Mesenchymal stem cell (in vitro differentiated cells and primary cell): ENCODE data around the gene DCBLD1.

ENCODE experiments used
- DNase-seq: peaks from one replicate; pipeline ENCODE4 v3.0.0-alpha.2; 2013
- H2AFZ ChIP-seq: one replicate; pipeline ENCODE4 v1.6.1; 2013; ENCODE audit warnings: low read depth, mild to moderate bottlenecking, control low read depth, inconsistent platforms, low read length, moderate library complexity
- H2AK5ac ChIP-seq: 2 replicates; pipeline ENCODE4 v1.6.1; 2013; ENCODE audit warnings: low read length, moderate library complexity, mild to moderate bottlenecking, inconsistent platforms; ENCODE audit not compliant: severe bottlenecking
- H2BK120ac ChIP-seq: one replicate; pipeline ENCODE4 v1.6.1; 2013; ENCODE audit warnings: low read depth, mild to moderate bottlenecking, inconsistent platforms, low read length, moderate library complexity
- H2BK12ac ChIP-seq, 2 experiments: one replicate each; pipeline ENCODE4 v1.6.1; 2013; ENCODE audit warnings: inconsistent platforms in 2 of 2, low read length in 2 of 2, mild to moderate bottlenecking in 2 of 2, moderate library complexity in 2 of 2, control low read depth in 1 of 2
- H2BK15ac ChIP-seq: one replicate; pipeline ENCODE4 v1.6.1; 2013; ENCODE audit warnings: mild to moderate bottlenecking, low read depth, inconsistent platforms; ENCODE audit not compliant: poor library complexity, severe bottlenecking
- H2BK5ac ChIP-seq: 2 replicates; pipeline ENCODE4 v1.6.1; 2013; ENCODE audit warnings: low read depth, mild to moderate bottlenecking, low read length, control low read depth, inconsistent platforms; ENCODE audit not compliant: poor library complexity, severe bottlenecking
- H3K14ac ChIP-seq, 2 experiments: one replicate each; pipeline ENCODE4 v1.6.1; 2013; ENCODE audit warnings: inconsistent platforms in 2 of 2, low read length in 2 of 2, control low read depth in 1 of 2, mild to moderate bottlenecking in 1 of 2, moderate library complexity in 1 of 2
- H3K18ac ChIP-seq, 2 experiments: one replicate each; pipeline ENCODE4 v1.6.1; 2013; ENCODE audit warnings: inconsistent platforms in 2 of 2, low read length in 2 of 2, control low read depth in 1 of 2, low read depth in 1 of 2, mild to moderate bottlenecking in 1 of 2
- H3K23ac ChIP-seq, 2 experiments: one replicate each; pipeline ENCODE4 v1.6.1; 2013; ENCODE audit warnings: inconsistent platforms in 2 of 2, low read length in 2 of 2, mild to moderate bottlenecking in 2 of 2, moderate library complexity in 2 of 2, control low read depth in 1 of 2
- H3K27ac ChIP-seq: 2 replicates; pipeline ENCODE4 v1.5.1; 2013; ENCODE audit warnings: mild to moderate bottlenecking, moderate library complexity, low read length, control low read depth, inconsistent platforms; ENCODE audit not compliant: poor library complexity, severe bottlenecking
- H3K27me3 ChIP-seq, 2 experiments: 2 replicates each; pipeline versions ENCODE4 v1.6.1 to v1.7.0; 2013; ENCODE audit warnings: low read length in 2 of 2, mild to moderate bottlenecking in 2 of 2, moderate library complexity in 2 of 2, control low read depth in 1 of 2, inconsistent platforms in 1 of 2; ENCODE audit not compliant: control insufficient read depth in 1 of 2, insufficient read depth in 1 of 2
- H3K36me3 ChIP-seq, 2 experiments: 2 replicates each; pipeline versions ENCODE4 v1.6.1 to v1.7.0; 2013; ENCODE audit warnings: low read length in 2 of 2, control low read depth in 1 of 2, inconsistent platforms in 1 of 2, low read depth in 1 of 2, mild to moderate bottlenecking in 1 of 2; ENCODE audit not compliant: insufficient read depth in 2 of 2, control insufficient read depth in 1 of 2
- H3K4ac ChIP-seq, 2 experiments: one replicate each; pipeline ENCODE4 v1.6.1; 2013; ENCODE audit warnings: inconsistent platforms in 2 of 2, low read length in 2 of 2, mild to moderate bottlenecking in 2 of 2, moderate library complexity in 2 of 2, control low read depth in 1 of 2, low read depth in 1 of 2
- H3K4me1 ChIP-seq: 2 replicates; pipeline ENCODE4 v1.6.1; 2013; ENCODE audit warnings: low read depth, low read length, control low read depth; ENCODE audit not compliant: control insufficient read depth, insufficient read depth
- H3K4me2 ChIP-seq: 2 replicates; pipeline ENCODE4 v1.6.1; 2013; ENCODE audit warnings: low read length, mild to moderate bottlenecking, inconsistent platforms; ENCODE audit not compliant: poor library complexity, severe bottlenecking
- H3K4me3 ChIP-seq, 2 experiments: 2 replicates each; pipeline versions ENCODE4 v1.5.1 to v1.7.0; 2013; ENCODE audit warnings: low read length in 2 of 2, mild to moderate bottlenecking in 2 of 2, control low read depth in 1 of 2, low read depth in 1 of 2; ENCODE audit not compliant: insufficient read depth in 1 of 2
- H3K79me1 ChIP-seq: replicated peaks from 2 replicates; pipeline ENCODE4 v1.6.1; 2013; ENCODE audit warnings: mild to moderate bottlenecking, control low read depth, low read length, inconsistent platforms; ENCODE audit not compliant: poor library complexity, severe bottlenecking
- H3K9ac ChIP-seq: 2 replicates; pipeline ENCODE4 v1.7.0; 2013; ENCODE audit warnings: mild to moderate bottlenecking, low read length, moderate library complexity
- H3K9me3 ChIP-seq: 2 replicates; pipeline ENCODE4 v1.7.0; 2013; ENCODE audit warnings: mild to moderate bottlenecking, low read length; ENCODE audit not compliant: control insufficient read depth
- H4K8ac ChIP-seq: one replicate; pipeline ENCODE4 v1.6.1; 2013; ENCODE audit warnings: inconsistent platforms, mild to moderate bottlenecking, low read length, moderate library complexity
- H4K91ac ChIP-seq: one replicate; pipeline ENCODE4 v1.6.1; 2013; ENCODE audit warnings: mild to moderate bottlenecking, low read length, inconsistent platforms
- WGBS: methylation state at CpG from one replicate; pipeline ENCODE4 v1.1.7; 2013; ENCODE audit warnings: mixed read lengths; 5-methylcytosine and 5-hydroxymethylcytosine counted together

DCBLD1 gene

DNA sequence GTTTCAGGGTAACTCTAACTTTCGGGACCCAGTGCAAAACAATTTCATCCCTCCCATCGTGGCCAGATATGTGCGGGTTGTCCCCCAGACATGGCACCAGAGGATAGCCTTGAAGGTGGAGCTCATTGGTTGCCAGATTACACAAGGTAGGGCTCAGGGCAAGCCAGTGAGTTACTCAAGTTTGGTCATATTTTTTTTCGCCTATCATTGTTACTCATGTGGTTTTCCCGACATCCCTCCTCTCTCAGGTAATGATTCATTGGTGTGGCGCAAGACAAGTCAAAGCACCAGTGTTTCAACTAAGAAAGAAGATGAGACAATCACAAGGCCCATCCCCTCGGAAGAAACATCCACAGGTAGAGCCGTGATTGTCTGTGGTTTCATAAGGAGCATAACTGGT lies 58.2 kb downstream of the DCBLD1 start:
- peaks cover 9% of the 10 kb centered on the region for H3K79me1 ChIP-seq
- no peak overlapping the region for H3K9ac ChIP-seq
- DNase-seq = no peak
- H4K91ac ChIP-seq = no peak overlapping the region
- H3K4me1 ChIP-seq = peaks cover 10% of the 10 kb centered on the region
- H3K18ac ChIP-seq = no peak overlapping the region
- no peaks in the 10 kb centered on the region for H3K9me3 ChIP-seq
- H2BK15ac ChIP-seq = no peak overlapping the region
- H2AFZ ChIP-seq = no peak overlapping the region
- no peak overlapping the region for H2BK12ac ChIP-seq
- no peak overlapping the region for H3K23ac ChIP-seq
- no peak overlapping the region for H3K27ac ChIP-seq
- no peak overlapping the region for H2BK5ac ChIP-seq
- H4K8ac ChIP-seq = peak overlapping the region; percentile 64
- H2BK120ac ChIP-seq = no peak overlapping the region
- no peak overlapping the region for H3K4me3 ChIP-seq
- 96% methylated on average over 8 of the region's 8 CpGs for whole genome bisulfite sequencing
- H3K4me2 ChIP-seq = no peak overlapping the region
- H2AK5ac ChIP-seq = peak overlapping the region; percentile 49
- peaks cover 13 to 37% of the 10 kb centered on the region in 2 experiments for H3K36me3 ChIP-seq
- H3K27me3 ChIP-seq = no peaks in the 10 kb centered on the region
- no peak overlapping the region for H3K4ac ChIP-seq
- H3K14ac ChIP-seq = no peak overlapping the region

DNA sequence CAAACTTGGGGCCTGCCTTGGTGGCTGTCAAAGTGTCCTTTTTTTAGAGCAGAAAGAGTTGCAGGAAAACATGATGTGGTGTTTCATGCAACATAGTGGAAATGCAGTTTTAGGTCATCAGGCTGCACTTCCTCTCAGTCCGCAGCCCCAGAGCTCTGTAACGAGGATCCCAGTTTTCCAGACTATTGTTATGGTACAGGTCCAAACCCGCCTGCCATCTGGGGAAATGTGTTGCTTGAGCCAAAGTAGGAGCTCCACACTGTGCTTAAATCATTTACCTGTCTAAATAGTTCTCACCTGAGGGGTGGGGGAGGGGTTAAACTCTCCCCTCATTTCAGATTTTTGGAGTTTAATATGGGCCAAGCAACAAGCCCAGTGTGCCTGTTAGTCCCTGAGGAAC lies 60.0 kb downstream of the DCBLD1 start:
- H3K4me1 ChIP-seq = peaks cover 14% of the 10 kb centered on the region
- H2BK5ac ChIP-seq = no peak overlapping the region
- H3K4me3 ChIP-seq = no peak overlapping the region
- H3K9me3 ChIP-seq = no peaks in the 10 kb centered on the region
- 100% methylated on average over 3 of the region's 3 CpGs for WGBS
- DNase-seq = no peak
- H3K14ac ChIP-seq = no peak overlapping the region
- H3K18ac ChIP-seq = no peak overlapping the region
- H3K4ac ChIP-seq = no peak overlapping the region
- no peak overlapping the region for H4K8ac ChIP-seq
- no peak overlapping the region for H2AFZ ChIP-seq
- H2BK15ac ChIP-seq = no peak overlapping the region
- H2AK5ac ChIP-seq = peak overlapping the region; percentile 42
- peaks cover 13% of the 10 kb centered on the region for H3K79me1 ChIP-seq
- H3K36me3 ChIP-seq = peaks cover 22 to 41% of the 10 kb centered on the region in 2 experiments
- no peaks in the 10 kb centered on the region for H3K27me3 ChIP-seq
- no peak overlapping the region for H3K9ac ChIP-seq
- no peak overlapping the region for H3K4me2 ChIP-seq
- no peak overlapping the region for H3K27ac ChIP-seq
- H2BK12ac ChIP-seq = no peak overlapping the region
- no peak overlapping the region for H4K91ac ChIP-seq
- no peak overlapping the region for H2BK120ac ChIP-seq
- H3K23ac ChIP-seq = no peak overlapping the region

DNA sequence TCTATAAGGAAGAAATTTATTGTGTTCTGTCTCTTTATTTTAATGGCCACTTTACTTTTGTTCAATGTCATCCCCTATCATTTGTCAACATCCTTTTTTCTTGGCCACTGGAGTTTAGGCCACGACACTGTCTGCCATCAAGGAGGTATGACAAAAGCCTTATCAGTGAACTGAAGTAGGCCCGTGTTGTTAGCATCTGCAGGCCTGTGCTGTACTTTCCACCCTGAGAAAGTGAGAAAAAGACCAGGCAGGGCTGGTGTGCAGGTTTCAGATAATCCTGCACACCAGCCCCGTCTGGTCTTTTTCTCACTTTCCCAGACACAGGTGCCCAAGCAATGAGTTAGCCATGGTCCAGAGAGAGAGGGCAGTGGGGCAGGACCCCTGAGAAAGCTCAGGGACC lies 62.2 kb downstream of the DCBLD1 start:
- Histone ChIP-seq H4K8ac (no peak overlapping the region), H2BK5ac (no peak overlapping the region), H3K27ac (peak overlapping the region; percentile 86), H2AK5ac (peak overlapping the region; percentile 55), H3K9me3 (no peaks in the 10 kb centered on the region), H3K27me3 (no peaks in the 10 kb centered on the region), H3K9ac (no peak overlapping the region), H3K4me3 (no peak overlapping the region), H3K79me1 (peaks cover 17% of the 10 kb centered on the region), H3K36me3 (peaks cover 24 to 27% of the 10 kb centered on the region in 2 experiments), H3K14ac (no peak overlapping the region), H3K4ac (peak overlapping the region in 1 of 2 experiments; percentile 20), H2BK120ac (no peak overlapping the region), H3K4me2 (no peak overlapping the region), H2AFZ (no peak overlapping the region), H2BK12ac (no peak overlapping the region), H4K91ac (no peak overlapping the region), H3K23ac (no peak overlapping the region), H2BK15ac (no peak overlapping the region), H3K4me1 (peaks cover 25% of the 10 kb centered on the region), H3K18ac (peak overlapping the region in 1 of 2 experiments; percentile 38)
- DNase-seq = no peak
- 48% methylated on average over 3 of the region's 3 CpGs for WGBS

DNA sequence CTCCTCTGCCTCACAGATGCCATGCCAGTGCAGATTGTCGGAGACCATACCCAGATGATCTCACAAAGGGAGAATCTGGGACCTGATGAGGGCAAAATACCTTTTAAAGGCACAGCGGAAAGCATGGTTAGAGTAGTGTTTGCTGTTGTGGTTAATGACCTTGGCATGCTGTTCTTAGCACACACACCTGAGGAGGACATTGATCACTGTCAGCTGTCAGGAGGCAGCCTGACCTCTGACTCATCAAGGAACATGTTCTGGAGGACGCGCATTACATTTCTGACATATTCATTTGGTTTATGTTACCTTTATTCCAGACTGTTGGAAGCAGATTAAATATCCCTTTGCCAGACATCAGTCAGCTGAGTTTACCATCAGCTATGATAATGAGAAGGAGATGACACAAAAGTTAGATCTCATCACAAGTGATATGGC lies 62.7 kb downstream of the DCBLD1 start:
- DNase-seq = no peak
- peak overlapping the region; percentile 86 for H3K27ac ChIP-seq
- H3K27me3 ChIP-seq = no peaks in the 10 kb centered on the region
- no peak overlapping the region for H3K4me2 ChIP-seq
- H3K4ac ChIP-seq = peak overlapping the region in 1 of 2 experiments; percentile 20
- no peak overlapping the region for H2AK5ac ChIP-seq
- H2BK120ac ChIP-seq = no peak overlapping the region
- peak overlapping the region in 1 of 2 experiments; percentile 38 for H3K18ac ChIP-seq
- no peak overlapping the region for H3K4me3 ChIP-seq
- 42% methylated on average over 2 of the region's 4 CpGs for WGBS
- no peak overlapping the region for H3K14ac ChIP-seq
- H2AFZ ChIP-seq = no peak overlapping the region
- no peaks in the 10 kb centered on the region for H3K9me3 ChIP-seq
- H4K8ac ChIP-seq = no peak overlapping the region
- H2BK12ac ChIP-seq = no peak overlapping the region
- H3K36me3 ChIP-seq = peaks cover 23 to 25% of the 10 kb centered on the region in 2 experiments
- H3K4me1 ChIP-seq = peaks cover 26% of the 10 kb centered on the region
- no peak overlapping the region for H3K9ac ChIP-seq
- H3K23ac ChIP-seq = no peak overlapping the region
- no peak overlapping the region for H2BK5ac ChIP-seq
- no peak overlapping the region for H2BK15ac ChIP-seq
- H4K91ac ChIP-seq = no peak overlapping the region
- H3K79me1 ChIP-seq = peaks cover 17% of the 10 kb centered on the region
